Measurements from ENCODE around the gene FBLN1.
A peak's percentile ranks its signal among the peaks of the same experiment; 100 is the strongest.

FBLN1 gene

DNA sequence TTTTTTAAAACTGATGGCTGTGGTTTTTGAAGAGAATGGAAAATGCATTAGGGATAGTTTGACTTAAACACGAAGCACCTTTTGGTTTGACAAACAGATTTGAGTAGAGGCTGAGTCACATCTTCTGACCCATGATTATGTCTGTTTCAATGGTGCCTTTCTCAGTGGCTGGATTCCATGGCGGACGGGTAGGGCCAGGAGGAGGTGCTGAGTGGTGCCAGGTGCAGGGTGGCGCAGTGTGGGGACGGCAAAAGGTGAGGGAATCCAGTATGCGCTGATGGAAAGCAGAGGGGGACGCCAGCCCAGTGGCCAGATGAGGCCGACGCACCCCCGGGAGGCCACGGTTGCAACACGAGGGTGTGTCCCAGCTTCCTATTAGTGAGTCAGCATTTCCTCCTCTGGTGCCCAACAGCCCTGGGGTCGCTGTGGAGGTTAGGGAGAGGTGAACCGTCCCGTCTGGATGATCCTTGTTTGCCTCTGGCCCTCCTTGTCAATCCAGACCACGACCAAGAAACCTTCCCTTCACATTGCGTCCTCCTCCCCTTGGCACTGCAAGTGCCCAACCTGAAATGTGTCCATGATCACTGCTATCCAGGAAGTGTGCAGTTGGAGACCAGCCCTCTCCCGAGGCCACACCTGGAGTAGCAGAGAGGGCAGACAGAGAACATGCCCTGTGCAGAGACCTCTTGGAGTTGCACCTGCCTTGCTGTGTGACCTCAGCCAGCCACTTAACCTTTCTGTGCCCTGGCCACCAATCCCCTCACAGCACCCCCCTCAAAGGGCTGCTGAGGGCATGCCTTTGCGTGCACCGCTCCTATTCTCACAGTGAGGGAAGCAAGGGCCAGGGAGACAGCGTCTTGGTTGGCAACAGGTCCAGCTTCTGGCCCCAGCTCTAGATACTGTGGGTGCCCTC lies 136.4 kb downstream of the FBLN1 start:
- no peak for DNase-seq (ENCODE audit: low read depth in 2 of 2)

DNA sequence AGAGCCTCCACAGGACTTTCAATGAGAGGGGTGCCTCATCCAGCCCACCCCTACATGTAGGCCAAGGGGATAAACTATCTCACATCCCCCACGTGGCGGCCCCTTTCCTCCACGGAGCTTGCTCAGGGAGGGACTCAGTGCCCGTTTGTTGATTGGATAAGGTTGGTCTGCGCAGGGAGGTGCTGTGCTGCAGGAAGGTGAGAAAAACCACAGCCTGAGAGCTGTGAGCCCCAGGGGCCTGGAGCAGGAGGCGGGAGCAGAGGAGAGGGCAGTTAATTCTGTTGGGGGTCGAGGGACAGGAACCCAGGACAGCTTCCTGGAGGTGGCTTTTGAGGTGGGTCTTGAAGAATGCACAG lies 137.0 kb downstream of the FBLN1 start:
- DNase-seq (ENCODE audit: low read depth in 2 of 2) = no peak

- no peak for DNase-seq (ENCODE audit: low read depth in 2 of 2)
Measured at GRCh38 chr22:45640291-45640940, 137.7 kb downstream of the FBLN1 start.

GRCh38 chr22:45640941-45641621 lies 138.4 kb downstream of the FBLN1 start:
- no peak for DNase-seq (ENCODE audit: low read depth in 2 of 2)

GRCh38 chr22:45642986-45643385 lies 140.3 kb downstream of the FBLN1 start:
- DNase-seq (ENCODE audit: low read depth in 2 of 2) = no peak

- no peak for DNase-seq (ENCODE audit: low read depth in 2 of 2)
Measured at GRCh38 chr22:45644714-45645113, 142.0 kb downstream of the FBLN1 start.

- no peak for DNase-seq (ENCODE audit: low read depth in 2 of 2)
Measured at GRCh38 chr22:45645150-45645525, 142.5 kb downstream of the FBLN1 start.

DNA sequence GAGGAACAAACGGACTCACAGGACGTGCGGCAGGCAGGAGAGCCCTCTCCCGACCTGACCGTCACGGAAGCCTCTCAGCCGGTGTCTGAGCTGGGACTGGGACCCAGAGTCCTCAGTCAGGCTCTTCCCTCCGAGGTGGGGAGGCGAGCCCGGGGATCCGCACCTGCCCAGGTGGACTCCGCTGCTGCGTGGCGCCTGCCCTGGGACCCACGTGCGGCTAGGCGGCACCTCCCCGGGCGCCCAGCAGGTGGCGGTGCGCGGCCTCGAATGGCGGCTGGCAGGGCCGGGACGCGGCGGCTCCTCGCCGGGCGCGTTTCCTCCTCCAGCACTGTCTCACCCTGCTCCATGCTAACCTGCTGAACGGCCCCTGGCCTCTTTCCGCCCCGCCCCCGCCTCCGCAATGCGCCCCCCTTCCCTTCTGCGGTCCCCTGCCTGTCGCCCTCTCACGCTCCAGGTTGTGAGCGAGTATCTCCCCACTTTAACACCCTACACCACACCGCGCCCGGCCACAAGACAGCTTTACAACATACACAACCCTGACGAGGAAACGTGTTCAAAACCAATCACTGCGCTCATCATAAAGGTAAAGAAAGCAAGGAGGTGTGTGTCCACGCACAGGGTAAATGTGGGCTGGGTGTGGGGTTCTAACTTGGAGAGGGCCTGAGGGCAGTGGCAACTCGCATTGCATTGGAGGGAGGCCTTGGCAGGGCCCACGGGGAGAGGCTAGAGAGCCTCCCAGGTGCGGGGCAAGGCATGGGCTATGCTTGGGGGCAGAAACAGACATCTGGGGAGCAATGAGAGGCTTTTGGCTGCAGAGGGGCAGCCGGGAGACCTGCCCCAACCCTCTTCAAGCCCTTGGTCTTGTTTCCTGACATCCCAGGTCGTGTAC lies 143.1 kb downstream of the FBLN1 start:
- DNase-seq (ENCODE audit: low read depth in 2 of 2) = peak; percentile 51 to 65

DNA sequence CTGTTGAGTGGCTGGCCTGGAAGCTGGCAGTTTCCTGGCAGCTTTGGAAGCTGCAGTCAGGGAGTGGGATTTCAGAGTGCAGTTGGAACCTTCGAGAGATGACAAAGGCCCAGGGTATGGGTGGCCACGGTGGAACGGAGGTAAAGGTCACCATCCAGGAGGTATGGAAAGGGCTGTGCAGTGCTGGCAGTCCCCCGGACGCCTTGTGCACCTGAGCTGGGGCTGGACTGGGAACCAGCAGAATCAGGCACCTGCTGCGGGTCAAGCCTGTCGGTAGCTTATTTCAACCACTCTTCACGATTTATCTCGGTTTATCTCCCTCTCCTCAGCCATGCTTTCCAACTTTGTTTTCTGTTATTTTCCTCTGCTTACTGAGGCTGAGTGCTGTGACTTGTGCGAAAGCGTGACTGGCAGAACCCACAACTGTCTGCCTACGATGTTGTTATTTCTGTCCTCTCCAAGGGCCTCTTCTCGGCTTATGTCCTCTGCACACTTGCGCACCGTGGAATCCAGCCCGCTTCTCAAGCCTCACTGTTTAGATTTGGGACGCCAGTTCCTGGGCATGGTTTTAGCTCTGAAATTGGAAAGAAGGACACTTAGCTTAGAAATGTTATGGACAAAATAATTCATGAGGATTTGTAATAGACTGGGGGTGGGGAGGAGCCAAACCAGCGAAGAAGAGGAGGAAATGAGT lies 145.0 kb downstream of the FBLN1 start:
- no peak for DNase-seq (ENCODE audit: low read depth in 2 of 2)

DNA sequence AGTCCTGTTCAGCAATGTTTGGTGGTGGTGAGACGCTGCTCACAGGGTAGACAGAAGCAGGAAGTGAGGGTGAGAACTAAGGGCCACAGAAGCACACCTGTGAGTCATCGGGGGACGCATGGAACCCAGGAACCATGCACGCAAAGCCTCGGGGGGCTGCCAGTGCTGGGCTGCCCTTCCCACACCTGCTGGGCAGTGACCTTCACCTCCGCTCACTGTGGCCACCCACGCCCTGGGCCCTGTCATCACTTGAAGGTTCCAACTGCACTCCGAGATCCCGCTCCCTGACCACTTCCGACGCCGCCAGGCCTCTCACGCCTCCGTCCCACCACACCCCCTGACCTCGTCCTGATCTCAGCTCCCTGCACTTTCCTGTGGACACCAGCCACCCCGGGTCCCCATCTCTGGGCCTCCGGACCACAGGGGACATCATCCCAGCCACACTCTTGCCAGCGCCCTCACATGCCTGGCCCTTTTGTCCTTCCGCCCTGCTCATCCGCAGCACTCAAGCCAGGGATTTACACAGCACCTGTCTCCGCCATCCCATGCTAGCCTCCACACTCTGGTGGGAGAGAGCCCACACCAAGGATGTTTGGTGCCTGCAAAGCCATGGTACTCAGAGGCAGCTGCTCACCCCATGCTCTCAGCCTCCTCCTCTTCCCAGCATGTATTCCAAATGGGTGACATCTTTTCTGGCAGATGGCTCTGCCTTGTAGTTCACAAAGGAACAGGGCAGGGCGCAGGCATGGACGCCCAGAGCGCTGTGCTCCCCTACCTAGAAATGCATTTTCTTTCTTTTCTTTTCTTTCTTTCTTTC lies 145.8 kb downstream of the FBLN1 start:
- no peak for DNase-seq (ENCODE audit: low read depth in 2 of 2)

GRCh38 chr22:45649809-45650208 lies 147.1 kb downstream of the FBLN1 start:
- no peak for DNase-seq (ENCODE audit: low read depth in 2 of 2)

DNA sequence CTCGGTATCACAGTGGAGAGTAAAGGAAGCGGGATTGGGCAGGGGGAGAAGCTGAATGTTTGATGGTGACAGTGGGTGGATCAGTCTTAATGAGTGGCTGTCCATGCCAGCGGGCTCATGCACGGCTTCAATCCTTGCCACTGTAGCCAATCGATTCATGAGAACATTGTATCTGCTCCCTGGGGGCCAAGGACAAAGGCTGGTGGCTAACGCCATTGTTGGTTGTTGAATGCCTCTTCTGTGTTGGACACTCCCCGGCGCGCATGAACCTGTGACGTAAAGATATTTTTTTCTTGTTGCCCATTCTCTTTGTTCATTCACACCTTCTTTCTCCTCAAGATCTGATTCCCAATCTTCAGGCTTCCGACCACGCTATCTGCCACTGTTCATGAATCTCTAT lies 148.0 kb downstream of the FBLN1 start:
- no peak for DNase-seq (ENCODE audit: low read depth in 2 of 2)
